H1 (cell line): ENCODE results near the gene TSR3. TPM values are rescaled to one million over a fixed set of nuclear protein-coding genes. Genes with fewer than 3 reads are reported as not detected.
A peak's percentile ranks its signal among the peaks of the same experiment; 100 is the strongest.

Experiments
- CTCF ChIA-PET: fragments of 300-600 bp; sonication (Branson Sonifier 250); formaldehyde crosslinking; loops from one replicate; lab custom pipeline; 2021; ENCODE audit not compliant: partially characterized antibody; lab: Charles Lee
- POLR2A ChIA-PET: fragments of 300-600 bp; sonication (Branson Sonifier 250); formaldehyde crosslinking; loops from one replicate; lab custom pipeline; 2021; ENCODE audit warnings: inconsistent platforms; ENCODE audit not compliant: partially characterized antibody; lab: Charles Lee
- DNase-seq, 2 experiments: peaks; one replicate each; pipeline versions ENCODE4 v3.0.0 to v3.0.0-alpha.2; 2010 to 2022; ENCODE audit warnings: low spot score in 2 of 2, low read depth in 1 of 2, mixed read lengths in 1 of 2
- FAIRE-seq: peaks from 2 replicates; lab custom pipeline; 2011; peaks lifted over from hg19 to GRCh38; lab: Jason Lieb, UNC
- H2AFZ ChIP-seq: 2 replicates; pipeline ENCODE4 v1.8.1; 2012; ENCODE audit warnings: low read length, inconsistent platforms
- H2AK5ac ChIP-seq: 2 replicates; pipeline ENCODE4 v1.6.1; 2013; ENCODE audit warnings: low read depth, low read length
- H2BK120ac ChIP-seq: replicated peaks from 2 replicates; pipeline ENCODE3; 2013; ENCODE audit warnings: low read depth, low read length, inconsistent platforms
- H2BK12ac ChIP-seq: 2 replicates; pipeline ENCODE4 v1.6.1; 2013; ENCODE audit warnings: low read depth, low read length
- H2BK15ac ChIP-seq: 2 replicates; pipeline ENCODE4 v1.6.1; 2013; ENCODE audit warnings: low read length
- H2BK20ac ChIP-seq: 2 replicates; pipeline ENCODE4 v1.6.1; 2013; ENCODE audit warnings: low read length
- H2BK5ac ChIP-seq: 2 replicates; pipeline ENCODE4 v1.6.1; 2013; ENCODE audit warnings: low read depth, low read length
- H3K14ac ChIP-seq: 2 replicates; pipeline ENCODE4 v1.6.1; 2013; ENCODE audit warnings: inconsistent platforms; ENCODE audit not compliant: insufficient read length
- H3K18ac ChIP-seq: 2 replicates; pipeline ENCODE4 v1.6.1; 2013; ENCODE audit warnings: low read length; ENCODE audit errors: extremely low read depth
- H3K23ac ChIP-seq: 2 replicates; pipeline ENCODE4 v1.6.1; 2013; ENCODE audit warnings: inconsistent platforms; ENCODE audit not compliant: insufficient read length
- H3K23me2 ChIP-seq: 2 replicates; pipeline ENCODE4 v1.6.1; 2013; ENCODE audit warnings: low read depth, low read length
- H3K27ac ChIP-seq: 2 replicates; pipeline ENCODE4 v1.6.1; 2011; ENCODE audit warnings: low read depth, low read length, inconsistent platforms
- H3K27me3 ChIP-seq, 4 experiments: replicated peaks in 1 of 4; 1 replicate in 1 of 4; 2 replicates in 3 of 4; pipeline versions ENCODE4 v1.6.1 to v1.8.1; 2011 to 2013; ENCODE audit warnings: low read length in 3 of 4, mild to moderate bottlenecking in 3 of 4, inconsistent platforms in 2 of 4, mixed read lengths in 2 of 4, moderate library complexity in 1 of 4; ENCODE audit not compliant: control insufficient read depth in 3 of 4, insufficient read depth in 3 of 4; ENCODE audit errors: extremely low read depth in 1 of 4
- H3K36me3 ChIP-seq, 4 experiments: 2 replicates each; pipeline versions ENCODE4 v1.6.1 to v1.8.1; 2011 to 2013; ENCODE audit warnings: mild to moderate bottlenecking in 4 of 4, low read length in 3 of 4, moderate library complexity in 2 of 4, control low read depth in 1 of 4, inconsistent platforms in 1 of 4; ENCODE audit not compliant: insufficient read depth in 4 of 4, control insufficient read depth in 2 of 4
- H3K4ac ChIP-seq: replicated peaks from 2 replicates; pipeline ENCODE3; 2013; ENCODE audit warnings: low read length, low read depth, mixed read lengths, inconsistent platforms; ENCODE audit not compliant: insufficient read length
- H3K4me1 ChIP-seq, 4 experiments: replicated peaks in 1 of 4; 1 replicate in 1 of 4; 2 replicates in 3 of 4; pipeline versions ENCODE4 v1.6.1 to v1.8.1; 2011 to 2013; ENCODE audit warnings: low read length in 3 of 4, inconsistent platforms in 2 of 4, mixed read lengths in 1 of 4; ENCODE audit not compliant: insufficient read depth in 4 of 4, control insufficient read depth in 3 of 4
- H3K4me2 ChIP-seq, 2 experiments: 2 replicates each; pipeline versions ENCODE4 v1.6.1 to v1.8.1; 2011 to 2013; ENCODE audit warnings: low read depth in 2 of 2, low read length in 2 of 2, control low read depth in 1 of 2, inconsistent platforms in 1 of 2, mild to moderate bottlenecking in 1 of 2; ENCODE audit not compliant: insufficient read depth in 1 of 2
- H3K4me3 ChIP-seq, 4 experiments: fragments of 200-600, 300-600 bp in 1 of 4; sonication (generic), shearing (Covaris generic), sonication (Bioruptor Twin) in 1 of 4; 2 replicates each; pipeline versions ENCODE4 v1.5.1 to v1.8.1; 2011 to 2016; ENCODE audit warnings: low read length in 4 of 4, low read depth in 3 of 4, control low read depth in 2 of 4, inconsistent platforms in 2 of 4, mild to moderate bottlenecking in 2 of 4, mixed read lengths in 1 of 4, moderate library complexity in 1 of 4; ENCODE audit not compliant: insufficient read depth in 2 of 4; ENCODE audit errors: extremely low read depth in 1 of 4
- H3K56ac ChIP-seq: replicated peaks from 2 replicates; pipeline ENCODE3; 2013; ENCODE audit warnings: low read depth, mild to moderate bottlenecking, mixed read lengths, low read length, inconsistent platforms; ENCODE audit not compliant: insufficient read length
- H3K79me1 ChIP-seq: 2 replicates; pipeline ENCODE4 v1.6.1; 2013; ENCODE audit warnings: low read depth, low read length, control low read depth
- H3K79me2 ChIP-seq, 2 experiments: 2 replicates each; pipeline versions ENCODE4 v1.6.1 to v1.8.1; 2012 to 2013; ENCODE audit warnings: low read length in 2 of 2, mild to moderate bottlenecking in 2 of 2, inconsistent platforms in 1 of 2; ENCODE audit not compliant: insufficient read depth in 2 of 2, control insufficient read depth in 1 of 2
- H3K9ac ChIP-seq, 4 experiments: replicated peaks in 1 of 4; 1 replicate in 1 of 4; 2 replicates in 3 of 4; pipeline versions ENCODE4 v1.6.1 to v1.8.1; 2011 to 2013; ENCODE audit warnings: low read depth in 3 of 4, low read length in 3 of 4, control low read depth in 2 of 4, mild to moderate bottlenecking in 2 of 4, moderate library complexity in 2 of 4, inconsistent platforms in 1 of 4; ENCODE audit errors: extremely low read depth in 1 of 4
- H3K9me3 ChIP-seq, 2 experiments: 2 replicates each; pipeline versions ENCODE4 v1.6.1 to v1.8.1; 2012 to 2013; ENCODE audit warnings: mild to moderate bottlenecking in 2 of 2, moderate library complexity in 2 of 2, control low read depth in 1 of 2, inconsistent platforms in 1 of 2, low read depth in 1 of 2, low read length in 1 of 2, mixed read lengths in 1 of 2; ENCODE audit not compliant: insufficient read depth in 2 of 2
- H4K20me1 ChIP-seq, 2 experiments: replicated peaks in 1 of 2; 2 replicates each; pipeline versions ENCODE3 to v1.8.1; 2011 to 2013; ENCODE audit warnings: inconsistent platforms in 2 of 2, low read length in 2 of 2, mild to moderate bottlenecking in 1 of 2; ENCODE audit not compliant: insufficient read depth in 2 of 2, control insufficient read depth in 1 of 2
- H4K5ac ChIP-seq: 2 replicates; pipeline ENCODE4 v1.6.1; 2013; ENCODE audit warnings: low read length, low read depth, mixed read lengths, inconsistent platforms; ENCODE audit not compliant: insufficient read length
- H4K8ac ChIP-seq: 2 replicates; pipeline ENCODE4 v1.8.0; 2013; ENCODE audit warnings: mild to moderate bottlenecking, moderate library complexity, low read length, inconsistent platforms; ENCODE audit not compliant: insufficient read depth; ENCODE audit errors: extremely low read depth
- H4K91ac ChIP-seq: replicated peaks from 2 replicates; pipeline ENCODE3; 2013; ENCODE audit warnings: low read length, mixed read lengths, inconsistent platforms; ENCODE audit not compliant: insufficient read length
- CHD2 ChIP-seq: IDR thresholded peaks from 2 replicates; pipeline ENCODE4 v1.6.1; 2012; ENCODE audit warnings: low read length, improper control_type of control experiment
- SIN3A ChIP-seq, 2 experiments: IDR thresholded peaks in 1 of 2; conservative IDR thresholded peaks in 1 of 2; 2 replicates each; pipeline ENCODE4 v1.6.1; 2011 to 2012; ENCODE audit warnings: low read length in 2 of 2, improper control_type of control experiment in 1 of 2, low read depth in 1 of 2, mild to moderate bottlenecking in 1 of 2
- SIRT6 ChIP-seq: IDR thresholded peaks from one replicate; pipeline ENCODE4 v1.7.1; 2012; ENCODE audit warnings: low read length, inconsistent platforms
- TCF12 ChIP-seq: IDR thresholded peaks from 2 replicates; pipeline ENCODE4 v1.6.1; 2011; ENCODE audit warnings: low read depth, mild to moderate bottlenecking, low read length
- WGBS, 2 experiments: shearing (Covaris generic) in 1 of 2; methylation state at CpG; one replicate each; pipeline versions ENCODE4 v1.1.6 to v1.1.7; 2013 to 2015; ENCODE audit warnings: low lambda C conversion rate in 2 of 2, mixed read lengths in 2 of 2, inconsistent platforms in 1 of 2, low coverage in 1 of 2, missing lambda C conversion rate in 1 of 2; ENCODE audit not compliant: insufficient replicate concordance in 2 of 2, insufficient coverage in 1 of 2, insufficient read length in 1 of 2; ENCODE audit errors: extremely low coverage in 1 of 2, missing lambda C conversion rate in 1 of 2; 5-methylcytosine and 5-hydroxymethylcytosine counted together
- polyA plus RNA-seq, 7 experiments: library from polyadenylated mRNA; depleted of rRNA in 3 of 7; stranded (reverse) in 5 of 7; unstranded in 2 of 7; fragments of >200 nt in 5 of 7; fragments of 200-250 nt in 2 of 7; gene quantifications; 1 replicate in 5 of 7; 2 replicates in 1 of 7; 4 replicates in 1 of 7; pipeline versions ENCODE4 v1.2.1 to v1.2.3, GENCODE V29; 2011 to 2013; ENCODE audit warnings: missing spikeins in 2 of 7, mixed read lengths in 2 of 7
- total RNA-seq: library from RNA; stranded (reverse); fragmentation: NEBNext Ultra II Directional; extraction: Animal tissue kit (Norgen Biotek cat#: 25700); gene quantifications from 2 replicates; pipeline ENCODE4 v1.2.1, GENCODE V29; 2021

The TSR3 gene
- total and polyA plus RNA-seq, 2 of the 8 experiments (the other 6 are each of a cell fraction or from before 2014, with no cell fraction given), result 43.1 to 52.3 TPM

DNA sequence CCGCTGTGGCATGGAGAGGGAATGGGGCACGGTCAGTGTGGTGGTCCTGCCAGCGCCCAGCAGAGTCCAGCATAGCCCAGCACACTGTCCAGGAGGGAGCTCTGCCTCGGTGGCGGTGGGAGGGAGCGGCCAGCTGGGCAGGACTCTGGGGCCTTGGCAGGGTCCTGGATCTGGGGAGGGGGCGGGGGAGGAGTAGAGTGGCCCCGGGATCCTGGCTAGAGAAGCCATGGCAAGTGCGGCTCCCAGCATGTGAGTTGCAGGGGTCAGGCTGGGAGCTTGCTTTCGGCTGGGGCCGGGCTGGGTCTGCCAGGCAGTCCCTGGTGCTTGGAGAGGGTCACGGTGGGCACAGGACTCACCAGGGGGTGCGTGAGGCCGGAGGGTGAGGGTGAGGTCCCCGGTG is 3.9 kb upstream of the TSR3 start:
- Histone ChIP-seq H2BK120ac (no peak overlapping the region), H3K23me2 (peaks cover 14% of the 10 kb centered on the region), H2AFZ (no peak overlapping the region), H3K27me3 (no peaks in the 10 kb centered on the region; a peak in 1 of 7 replicates), H3K4me1 (peaks cover 0 to 7% (median 4%) of the 10 kb centered on the region in 4 experiments; a peak in 3 of 7 replicates), H3K14ac (no peak overlapping the region), H4K91ac (no peak overlapping the region), H4K20me1 (peaks cover 4 to 22% of the 10 kb centered on the region in 2 experiments), H2AK5ac (no peak overlapping the region), H3K27ac (no peak overlapping the region), H2BK5ac (no peak overlapping the region), H3K18ac (no peak overlapping the region), H3K23ac (no peak overlapping the region), H2BK15ac (no peak overlapping the region), H3K56ac (no peak overlapping the region), H3K4ac (no peak overlapping the region), H3K4me2 (no peak overlapping the region), H3K9me3 (no peaks in the 10 kb centered on the region), H4K5ac (no peak overlapping the region), H3K9ac (no peak overlapping the region), H2BK20ac (no peak overlapping the region), H3K79me1 (peaks cover 25% of the 10 kb centered on the region), H3K4me3 (no peak overlapping the region), H2BK12ac (no peak overlapping the region), H4K8ac (0 out of 2 replicates have a peak overlapping the region, but pooled peaks have one; percentile 79), H3K36me3 (no peaks in the 10 kb centered on the region; a peak in 1 of 8 replicates), H3K79me2 (peaks cover 0 to 53% of the 10 kb centered on the region in 2 experiments; a peak in 2 of 4 replicates)
- FAIRE-seq, result no peak
- WGBS, 2 experiments, result 83% methylated on average over 14 of the region's 15 CpGs; no CpG with 5 or more reads in 1 of the 2 experiments
- POLR2A ChIA-PET, result no interaction called here
- CTCF ChIA-PET, result interaction anchor here (0.8 to 3.5 kb wide), 4 partner anchors 8 to 26 kb away, joined by 4 to 32 read pairs (median 4); no protein-coding TSS in a partner anchor
- DNase-seq, result no peak
- no peak for TF ChIP-seq SIRT6
- no peak for TF ChIP-seq TCF12
- TF ChIP-seq CHD2, result no peak
- no peak for TF ChIP-seq SIN3A (conservative IDR thresholded peaks at IDR 0.05 in 1 of 2, IDR thresholded peaks at IDR 0.05 in 1 of 2; ENCODE audit: low read depth in 1 of 2, low read length in 2 of 2)
